GM12892 (cell line): ENCODE measurements around the gene TNFRSF1B. TPM values are rescaled to one million over a fixed set of nuclear protein-coding genes. Genes with fewer than 3 reads are reported as not detected.

Experiments
- DNase-seq: peaks from one replicate; pipeline ENCODE4 v3.0.0; 2011; ENCODE audit not compliant: insufficient read length
- FAIRE-seq: peaks from 2 replicates; lab custom pipeline; 2011; peaks lifted over from hg19 to GRCh38; lab: Jason Lieb, UNC
- POLR2A ChIP-seq: IDR thresholded peaks from 2 replicates; pipeline ENCODE4 v1.6.1; 2011; ENCODE audit warnings: low read depth, low read length, control low read depth
- POLR2AphosphoS5 ChIP-seq: IDR thresholded peaks from 2 replicates; pipeline ENCODE4 v1.6.1; 2011; ENCODE audit warnings: low read depth, low read length, control low read depth
- TAF1 ChIP-seq: IDR thresholded peaks from 2 replicates; pipeline ENCODE4 v1.6.1; 2011; ENCODE audit warnings: low read depth, mild to moderate bottlenecking, control low read depth, low read length, borderline replicate concordance
- polyA plus RNA-seq: library from polyadenylated mRNA; unstranded; fragments of >200 nt; gene quantifications from one replicate; pipeline ENCODE4 v1.2.1, GENCODE V29; 2012; ENCODE audit warnings: missing spikeins, inconsistent platforms; ENCODE audit not compliant: missing spikeins

TNFRSF1B gene
- polyA plus RNA-seq = 24.1 TPM

- TF ChIP-seq TAF1 (peak; percentile 99), POLR2A (peak; percentile 96), POLR2AphosphoS5 (peak; percentile 88)
- DNase-seq (peak; percentile 92), FAIRE-seq (peak; percentile 95)
Measured at GRCh38 chr1:12166834-12167492, at the start of gene TNFRSF1B. Gene TNFRSF1B (plus strand): TSS chr1:12166991. CDS start chr1:12167092, 101 bp downstream.

- FAIRE-seq (no peak), DNase-seq (no peak)
- TF ChIP-seq POLR2AphosphoS5 (no peak), POLR2A (peak; percentile 30; the same call in 1 of the 2 replicates)
Measured at GRCh38 chr1:12121212-12122003, 45.4 kb upstream of the TNFRSF1B start.

- DNase-seq = no peak
- FAIRE-seq = no peak
- TF ChIP-seq TAF1 (no peak), POLR2A (no peak), POLR2AphosphoS5 (no peak)
Measured at GRCh38 chr1:12123172-12123571, 43.6 kb upstream of the TNFRSF1B start.

- DNase-seq = no peak
- FAIRE-seq = peak; percentile 63
- TF ChIP-seq TAF1 = no peak
- TF ChIP-seq POLR2AphosphoS5 = no peak
- no peak for TF ChIP-seq POLR2A
Measured at GRCh38 chr1:12124693-12125421, 41.9 kb upstream of the TNFRSF1B start.

GRCh38 chr1:12125422-12126355 lies 41.1 kb upstream of the TNFRSF1B start:
- DNase-seq (no peak), FAIRE-seq (peak; percentile 5)

GRCh38 chr1:12126781-12127180 lies 40.0 kb upstream of the TNFRSF1B start:
- DNase-seq = no peak
- FAIRE-seq = no peak
- no peak for TF ChIP-seq TAF1
- TF ChIP-seq POLR2AphosphoS5 = no peak
- no peak for TF ChIP-seq POLR2A

More at GRCh38 chr1:12125422-12126355, 41.1 kb upstream of the TNFRSF1B start:
- TF ChIP-seq POLR2A (no peak; the same call in 1 of the 2 replicates), POLR2AphosphoS5 (0 out of 2 replicates have a peak, but pooled peaks have one; percentile 26)

- FAIRE-seq (no peak), DNase-seq (no peak)
- TF ChIP-seq POLR2AphosphoS5 = no peak
Measured at GRCh38 chr1:12127206-12127810, 39.5 kb upstream of the TNFRSF1B start.

GRCh38 chr1:12128120-12128519 lies 38.7 kb upstream of the TNFRSF1B start:
- DNase-seq (no peak), FAIRE-seq (peak; percentile 14)
- no peak for TF ChIP-seq TAF1
- peak; percentile 36; the same call in 1 of the 2 replicates for TF ChIP-seq POLR2A
- TF ChIP-seq POLR2AphosphoS5 = peak; percentile 57; the same call in 1 of the 2 replicates

- FAIRE-seq (no peak), DNase-seq (no peak)
- no peak for TF ChIP-seq TAF1
- TF ChIP-seq POLR2A = no peak
- no peak for TF ChIP-seq POLR2AphosphoS5
Measured at GRCh38 chr1:12129624-12130023, 37.2 kb upstream of the TNFRSF1B start.

- no peak for TF ChIP-seq POLR2A
- TF ChIP-seq POLR2AphosphoS5 = 0 out of 2 replicates have a peak, but pooled peaks have one; percentile 27
- FAIRE-seq = no peak
- no peak for DNase-seq
Measured at GRCh38 chr1:12130466-12131130, 36.2 kb upstream of the TNFRSF1B start.
